GM12865 (cell line): Measurements from ENCODE around the gene CDH4.

Experiments
- DNase-seq: peaks from one replicate; pipeline ENCODE4 v3.0.0; 2010; ENCODE audit warnings: low read depth
- H3K4me3 ChIP-seq: 2 replicates; pipeline ENCODE4 v1.5.1; 2011; ENCODE audit warnings: mild to moderate bottlenecking, low read depth, low read length, control low read depth
- CTCF ChIP-seq: IDR thresholded peaks from 2 replicates; pipeline ENCODE4 v1.5.1; 2011; ENCODE audit warnings: low read length, control low read depth, low read depth, inconsistent platforms; ENCODE audit not compliant: insufficient read depth; ENCODE audit errors: missing control alignments

Gene CDH4

GRCh38 chr20:61379898-61380544, 128.0 kb downstream of the CDH4 start:
- no peak for TF ChIP-seq CTCF
- H3K4me3 ChIP-seq: no peak overlapping the region
- no peak for DNase-seq

- H3K4me3 ChIP-seq: no peak overlapping the region
- no peak for TF ChIP-seq CTCF
- no peak for DNase-seq
Measured at GRCh38 chr20:61380545-61380915, 128.5 kb downstream of the CDH4 start.

DNA sequence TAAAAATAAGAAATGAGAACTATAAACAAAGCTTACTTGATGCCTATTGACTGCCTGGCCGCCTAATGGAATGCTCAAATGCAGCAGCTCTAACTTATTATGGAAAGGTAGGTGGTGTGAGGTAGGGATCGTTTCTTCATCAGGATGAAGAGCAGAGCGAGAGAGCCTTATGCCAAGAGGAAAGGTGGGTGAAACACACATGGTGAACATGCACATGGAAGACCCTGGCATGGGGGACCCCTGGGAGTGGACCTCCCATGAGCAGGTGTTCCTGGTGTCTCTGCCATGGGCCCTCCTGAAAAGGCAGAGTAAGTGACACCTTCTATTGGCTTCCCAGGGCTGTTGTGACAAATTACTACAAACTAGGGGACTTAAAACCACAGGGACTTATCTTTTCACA, 130.1 kb downstream of the CDH4 start:
- no peak overlapping the region for H3K4me3 ChIP-seq
- no peak for TF ChIP-seq CTCF
- no peak for DNase-seq

- no peak for TF ChIP-seq CTCF
- DNase-seq: no peak
- no peak overlapping the region for H3K4me3 ChIP-seq
Measured at GRCh38 chr20:61385296-61385695, 133.2 kb downstream of the CDH4 start.

GRCh38 chr20:61385731-61386130, 133.7 kb downstream of the CDH4 start:
- no peak for TF ChIP-seq CTCF
- H3K4me3 ChIP-seq: no peak overlapping the region
- no peak for DNase-seq

- no peak overlapping the region for H3K4me3 ChIP-seq
- DNase-seq: no peak
- no peak for TF ChIP-seq CTCF
Measured at GRCh38 chr20:61387204-61387953, 135.3 kb downstream of the CDH4 start.
